ENCODE data around the gene ADAP1. TPM values are rescaled to one million over a fixed set of nuclear protein-coding genes. Genes with fewer than 3 reads are reported as not detected.

The ADAP1 gene
- total and polyA plus RNA-seq, 2 of the 13 experiments (the other 11 are each of a cell fraction or from before 2014, with no cell fraction given), result 10.5 to 24.6 TPM

DNA sequence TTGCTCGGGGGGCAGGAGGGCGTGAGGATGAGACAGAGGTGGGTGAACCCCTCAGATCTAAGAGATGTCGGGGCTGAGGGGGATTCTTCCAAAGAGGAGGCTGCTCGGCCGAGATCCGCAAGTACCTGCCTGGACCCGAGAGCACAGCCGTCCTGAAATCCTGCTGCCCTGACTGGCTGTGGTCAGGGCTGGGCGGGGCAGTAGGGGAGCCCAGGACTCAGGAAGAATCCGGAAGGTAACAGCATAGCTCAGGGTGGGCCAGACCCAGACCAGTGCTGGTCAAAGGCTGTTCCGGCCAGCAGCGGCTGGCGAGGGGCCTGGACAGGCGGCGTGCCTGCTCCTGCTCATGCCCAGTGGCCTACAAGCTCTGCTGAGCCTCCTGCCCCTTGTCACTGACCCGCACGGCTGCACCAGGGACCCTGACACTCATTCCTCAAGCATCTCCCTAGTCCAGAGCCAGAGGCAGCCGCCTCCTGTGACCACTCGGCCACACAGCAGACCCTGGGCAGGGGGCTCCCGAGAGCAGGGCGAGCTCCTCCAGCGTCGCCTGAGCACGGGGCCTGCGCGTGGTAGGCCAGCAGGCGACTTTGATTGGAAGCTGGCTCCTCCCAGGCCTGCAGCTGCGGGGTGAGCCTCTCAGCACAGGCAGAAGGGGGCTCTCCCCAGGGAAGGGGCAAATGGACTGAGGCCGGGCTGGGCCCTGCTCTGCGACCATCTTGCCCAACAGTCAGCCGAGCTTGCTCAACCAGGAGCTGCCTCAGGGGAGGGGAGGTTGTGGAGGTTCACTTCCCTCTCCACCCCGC is 3.1 kb upstream of the ADAP1 start (continued):
- TF ChIP-seq, protein P1, sequence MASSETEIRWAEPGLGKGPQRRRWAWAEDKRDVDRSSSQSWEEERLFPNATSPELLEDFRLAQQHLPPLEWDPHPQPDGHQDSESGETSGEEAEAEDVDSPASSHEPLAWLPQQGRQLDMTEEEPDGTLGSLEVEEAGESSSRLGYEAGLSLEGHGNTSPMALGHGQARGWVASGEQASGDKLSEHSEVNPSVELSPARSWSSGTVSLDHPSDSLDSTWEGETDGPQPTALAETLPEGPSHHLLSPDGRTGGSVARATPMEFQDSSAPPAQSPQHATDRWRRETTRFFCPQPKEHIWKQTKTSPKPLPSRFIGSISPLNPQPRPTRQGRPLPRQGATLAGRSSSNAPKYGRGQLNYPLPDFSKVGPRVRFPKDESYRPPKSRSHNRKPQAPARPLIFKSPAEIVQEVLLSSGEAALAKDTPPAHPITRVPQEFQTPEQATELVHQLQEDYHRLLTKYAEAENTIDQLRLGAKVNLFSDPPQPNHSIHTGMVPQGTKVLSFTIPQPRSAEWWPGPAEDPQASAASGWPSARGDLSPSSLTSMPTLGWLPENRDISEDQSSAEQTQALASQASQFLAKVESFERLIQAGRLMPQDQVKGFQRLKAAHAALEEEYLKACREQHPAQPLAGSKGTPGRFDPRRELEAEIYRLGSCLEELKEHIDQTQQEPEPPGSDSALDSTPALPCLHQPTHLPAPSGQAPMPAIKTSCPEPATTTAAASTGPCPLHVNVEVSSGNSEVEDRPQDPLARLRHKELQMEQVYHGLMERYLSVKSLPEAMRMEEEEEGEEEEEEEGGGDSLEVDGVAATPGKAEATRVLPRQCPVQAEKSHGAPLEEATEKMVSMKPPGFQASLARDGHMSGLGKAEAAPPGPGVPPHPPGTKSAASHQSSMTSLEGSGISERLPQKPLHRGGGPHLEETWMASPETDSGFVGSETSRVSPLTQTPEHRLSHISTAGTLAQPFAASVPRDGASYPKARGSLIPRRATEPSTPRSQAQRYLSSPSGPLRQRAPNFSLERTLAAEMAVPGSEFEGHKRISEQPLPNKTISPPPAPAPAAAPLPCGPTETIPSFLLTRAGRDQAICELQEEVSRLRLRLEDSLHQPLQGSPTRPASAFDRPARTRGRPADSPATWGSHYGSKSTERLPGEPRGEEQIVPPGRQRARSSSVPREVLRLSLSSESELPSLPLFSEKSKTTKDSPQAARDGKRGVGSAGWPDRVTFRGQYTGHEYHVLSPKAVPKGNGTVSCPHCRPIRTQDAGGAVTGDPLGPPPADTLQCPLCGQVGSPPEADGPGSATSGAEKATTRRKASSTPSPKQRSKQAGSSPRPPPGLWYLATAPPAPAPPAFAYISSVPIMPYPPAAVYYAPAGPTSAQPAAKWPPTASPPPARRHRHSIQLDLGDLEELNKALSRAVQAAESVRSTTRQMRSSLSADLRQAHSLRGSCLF (CRISPR knock-in tag; IDR thresholded peaks at IDR 0.05; ENCODE audit: borderline replicate concordance), result no peak
- TF ChIP-seq CENPX (CRISPR knock-in tag; IDR thresholded peaks at IDR 0.05) (no peak), NFIC (IDR thresholded peaks at IDR 0.05; ENCODE audit: low read length) (no peak), ZNF562 (CRISPR knock-in tag; IDR thresholded peaks at IDR 0.05; ENCODE audit: borderline replicate concordance) (no peak), ZNF432 (CRISPR knock-in tag; IDR thresholded peaks at IDR 0.05; ENCODE audit: borderline replicate concordance) (no peak), NAIF1 (CRISPR knock-in tag; IDR thresholded peaks at IDR 0.05; ENCODE audit: borderline replicate concordance) (peak; percentile 90; the same call in 1 of the 2 replicates), RORA (CRISPR knock-in tag; IDR thresholded peaks at IDR 0.05) (no peak), SP4 (CRISPR knock-in tag; IDR thresholded peaks at IDR 0.05) (peak; percentile 61), JUND (CRISPR knock-in tag; IDR thresholded peaks at IDR 0.05) (peak; percentile 35; the same call in 1 of the 2 replicates), SALL2 (CRISPR knock-in tag; IDR thresholded peaks at IDR 0.05) (peak; percentile 74; the same call in 1 of the 2 replicates), SP5 (CRISPR knock-in tag; IDR thresholded peaks at IDR 0.05; ENCODE audit: borderline replicate concordance, low read depth) (peak; percentile 94), WIZ (CRISPR knock-in tag; IDR thresholded peaks at IDR 0.05) (peak; percentile 48; the same call in 1 of the 2 replicates), PHF8 (CRISPR knock-in tag; IDR thresholded peaks at IDR 0.05) (peak; percentile 74), ELF3 (CRISPR knock-in tag; IDR thresholded peaks at IDR 0.05) (peak; percentile 82), KDM5B (CRISPR knock-in tag; IDR thresholded peaks at IDR 0.05; ENCODE audit: borderline replicate concordance) (peak; percentile 80; the same call in 1 of the 2 replicates), MXI1 (IDR thresholded peaks at IDR 0.05; ENCODE audit: borderline replicate concordance, low read depth, low read length) (0 out of 3 replicates have a peak, but pooled peaks have one; percentile 30)
- TF ChIP-seq, protein P2, sequence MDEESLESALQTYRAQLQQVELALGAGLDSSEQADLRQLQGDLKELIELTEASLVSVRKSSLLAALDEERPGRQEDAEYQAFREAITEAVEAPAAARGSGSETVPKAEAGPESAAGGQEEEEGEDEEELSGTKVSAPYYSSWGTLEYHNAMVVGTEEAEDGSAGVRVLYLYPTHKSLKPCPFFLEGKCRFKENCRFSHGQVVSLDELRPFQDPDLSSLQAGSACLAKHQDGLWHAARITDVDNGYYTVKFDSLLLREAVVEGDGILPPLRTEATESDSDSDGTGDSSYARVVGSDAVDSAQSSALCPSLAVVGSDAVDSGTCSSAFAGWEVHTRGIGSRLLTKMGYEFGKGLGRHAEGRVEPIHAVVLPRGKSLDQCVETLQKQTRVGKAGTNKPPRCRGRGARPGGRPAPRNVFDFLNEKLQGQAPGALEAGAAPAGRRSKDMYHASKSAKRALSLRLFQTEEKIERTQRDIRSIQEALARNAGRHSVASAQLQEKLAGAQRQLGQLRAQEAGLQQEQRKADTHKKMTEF (CRISPR knock-in tag; IDR thresholded peaks at IDR 0.05), result peak; percentile 96
- TF ChIP-seq, protein P3, sequence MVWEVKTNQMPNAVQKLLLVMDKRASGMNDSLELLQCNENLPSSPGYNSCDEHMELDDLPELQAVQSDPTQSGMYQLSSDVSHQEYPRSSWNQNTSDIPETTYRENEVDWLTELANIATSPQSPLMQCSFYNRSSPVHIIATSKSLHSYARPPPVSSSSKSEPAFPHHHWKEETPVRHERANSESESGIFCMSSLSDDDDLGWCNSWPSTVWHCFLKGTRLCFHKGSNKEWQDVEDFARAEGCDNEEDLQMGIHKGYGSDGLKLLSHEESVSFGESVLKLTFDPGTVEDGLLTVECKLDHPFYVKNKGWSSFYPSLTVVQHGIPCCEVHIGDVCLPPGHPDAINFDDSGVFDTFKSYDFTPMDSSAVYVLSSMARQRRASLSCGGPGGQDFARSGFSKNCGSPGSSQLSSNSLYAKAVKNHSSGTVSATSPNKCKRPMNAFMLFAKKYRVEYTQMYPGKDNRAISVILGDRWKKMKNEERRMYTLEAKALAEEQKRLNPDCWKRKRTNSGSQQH (CRISPR knock-in tag; IDR thresholded peaks at IDR 0.05; ENCODE audit: low read depth), result peak; percentile 65
